Coronary artery (tissue), 2 donors: ENCODE results near the gene LRRC14B.
"Not testable (repeated sequence)": the region's sequence is repeated elsewhere in the genome, so short reads cannot be mapped to it uniquely, and the experiment has no call there.

Source experiments
- DNase-seq: peaks from one replicate; pipeline ENCODE4 v3.0.0-alpha.2; 2017; ENCODE audit warnings: low spot score
- H3K27ac ChIP-seq, 2 donors: fragments of 200-600 bp; sonication (generic); one replicate each; pipeline ENCODE4 v1.5.1; 2016 to 2019
- H3K4me3 ChIP-seq: fragments of 200-600 bp; sonication (generic); 2 replicates; pipeline ENCODE4 v1.5.1; 2016; ENCODE audit warnings: mild to moderate bottlenecking, moderate library complexity

Gene LRRC14B

DNA sequence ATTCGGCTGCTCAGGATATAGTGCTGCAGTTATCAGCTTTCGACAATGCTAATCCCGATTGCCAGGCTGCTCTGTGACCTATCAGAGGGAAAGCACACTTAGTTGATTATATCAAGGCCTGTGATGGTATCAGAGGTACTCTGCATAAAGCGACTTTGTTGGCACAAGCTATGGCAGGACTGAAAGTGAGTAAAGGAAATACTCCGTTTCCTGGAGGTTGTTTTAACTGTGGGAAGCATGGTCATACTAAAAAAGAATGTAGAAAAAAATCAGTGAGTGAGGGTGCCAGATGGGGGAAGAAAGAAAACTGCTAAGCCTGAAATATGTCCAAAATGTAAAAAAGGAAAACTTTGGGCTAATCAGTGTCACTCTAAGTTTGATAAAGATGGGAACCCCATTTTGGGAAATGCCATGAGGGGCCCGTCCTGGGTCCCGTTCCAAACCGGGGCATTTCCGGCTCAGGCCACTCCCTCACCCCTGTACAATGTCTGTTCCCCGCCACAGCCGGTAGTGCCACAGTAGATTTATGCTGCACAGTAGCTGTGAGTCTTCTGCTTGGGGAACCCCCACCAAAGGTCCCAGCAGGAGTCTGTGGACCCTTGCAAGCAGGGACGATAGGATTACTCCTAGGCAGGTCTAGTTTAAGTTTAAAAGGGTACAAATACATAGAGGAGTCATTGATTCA is 52.5 kb downstream of the LRRC14B start:
- not testable (repeated sequence) for DNase-seq, H3K27ac ChIP-seq, H3K4me3 ChIP-seq

DNA sequence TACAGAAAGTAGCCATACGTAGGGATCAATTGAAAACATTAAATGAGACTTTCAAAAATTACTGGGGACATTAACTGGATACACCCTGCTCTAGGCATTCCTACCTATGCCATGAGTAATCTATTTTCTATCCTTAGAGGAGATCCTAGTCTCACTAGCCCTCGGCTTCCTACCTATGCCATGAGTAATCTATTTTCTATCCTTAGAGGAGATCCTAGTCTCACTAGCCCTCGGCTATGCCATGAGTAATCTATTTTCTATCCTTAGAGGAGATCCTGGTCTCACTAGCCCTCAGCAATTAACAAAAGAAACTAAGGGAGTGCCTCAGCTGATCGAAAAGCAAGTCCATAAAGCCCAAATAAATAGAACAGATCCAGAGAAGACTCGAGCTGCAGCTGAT is 54.4 kb downstream of the LRRC14B start:
- H3K27ac ChIP-seq, DNase-seq, H3K4me3 ChIP-seq: not testable (repeated sequence)
